Cardiac septum (tissue), 1 donor: ENCODE results near the gene TUB. TPM values are rescaled to one million over a fixed set of nuclear protein-coding genes. Genes with fewer than 3 reads are reported as not detected.

ENCODE experiments used
- DNase-seq: peaks from one replicate; pipeline ENCODE4 v3.0.0-alpha.2; 2020; ENCODE audit warnings: low spot score
- intact Hi-C: fragments of 100-400 bp; cut with DNase I; formaldehyde crosslinking; loops from one replicate; pipeline ENCODE4 v1.14.0; 2022
- long read RNA-seq: library from polyadenylated mRNA; unstranded; transcript quantifications from one replicate; pipeline ENCODE4 v2.0.0, GENCODE V29; 2021
- total RNA-seq: library from RNA; stranded (reverse); fragmentation: NEBNext Ultra II Directional; extraction: Animal tissue kit (Norgen Biotek cat#: 25700); gene quantifications from one replicate; pipeline ENCODE4 v1.2.1, GENCODE V29; 2021
- donor health status: DM: no; HTN: no; CAD: no.

TUB gene
- total RNA-seq = 12.2 TPM
- long read RNA-seq, partial matches to known transcripts = 1 of 6 reads
- long read RNA-seq, other reads (novel, unspliced or antisense) = 5 of 6 reads

DNA sequence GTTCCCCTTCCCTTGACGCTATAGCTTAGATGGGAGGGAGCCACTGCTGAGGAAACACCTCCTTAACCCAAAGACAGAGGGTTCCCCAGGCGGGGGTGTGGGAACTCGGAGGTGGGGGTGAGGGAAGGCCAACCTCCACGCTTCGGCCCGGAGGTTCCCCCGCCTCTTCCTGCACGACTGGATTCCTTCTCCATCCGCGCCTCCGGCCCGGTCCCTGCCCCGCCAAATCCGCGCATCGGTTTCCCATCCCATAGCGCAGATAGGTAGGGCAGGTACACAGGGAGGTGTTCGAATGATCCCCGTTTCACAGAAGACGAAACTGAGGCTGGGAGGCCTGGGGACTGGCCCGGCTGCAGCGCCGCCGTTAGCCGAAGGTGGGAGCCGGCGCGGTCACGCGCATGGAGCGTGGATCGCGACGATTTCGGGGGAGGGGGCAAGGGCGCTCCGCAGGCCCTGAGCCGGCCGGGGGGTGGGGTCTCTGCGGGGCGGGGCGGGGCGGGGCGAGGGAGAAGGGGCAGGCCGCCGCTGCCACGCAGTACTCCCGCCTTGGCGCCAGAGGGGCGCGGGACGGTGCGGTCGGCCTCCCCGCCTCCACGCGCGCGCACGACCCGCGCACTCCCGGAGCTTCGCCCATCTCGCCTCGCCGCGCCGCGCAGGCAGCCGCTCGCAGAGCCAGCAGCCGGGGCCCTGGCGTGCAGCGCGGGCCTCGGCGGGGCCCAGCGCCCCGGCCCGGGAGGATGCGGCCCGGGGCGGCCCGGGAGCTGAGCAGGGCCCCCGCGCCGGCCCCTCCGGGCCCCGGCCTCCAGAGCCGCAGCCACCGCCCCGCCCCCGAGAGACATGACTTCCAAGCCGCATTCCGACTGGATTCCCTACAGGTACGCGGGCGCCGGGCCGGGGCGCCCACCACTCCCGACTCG, at the start of gene TUB:
Gene TUB (plus strand): TSS at position 538 of the 917 bp plus-strand sequence. CDS start 300 bp downstream, at position 838.
- intact Hi-C loops = no loop called here
- no peak for DNase-seq

DNA sequence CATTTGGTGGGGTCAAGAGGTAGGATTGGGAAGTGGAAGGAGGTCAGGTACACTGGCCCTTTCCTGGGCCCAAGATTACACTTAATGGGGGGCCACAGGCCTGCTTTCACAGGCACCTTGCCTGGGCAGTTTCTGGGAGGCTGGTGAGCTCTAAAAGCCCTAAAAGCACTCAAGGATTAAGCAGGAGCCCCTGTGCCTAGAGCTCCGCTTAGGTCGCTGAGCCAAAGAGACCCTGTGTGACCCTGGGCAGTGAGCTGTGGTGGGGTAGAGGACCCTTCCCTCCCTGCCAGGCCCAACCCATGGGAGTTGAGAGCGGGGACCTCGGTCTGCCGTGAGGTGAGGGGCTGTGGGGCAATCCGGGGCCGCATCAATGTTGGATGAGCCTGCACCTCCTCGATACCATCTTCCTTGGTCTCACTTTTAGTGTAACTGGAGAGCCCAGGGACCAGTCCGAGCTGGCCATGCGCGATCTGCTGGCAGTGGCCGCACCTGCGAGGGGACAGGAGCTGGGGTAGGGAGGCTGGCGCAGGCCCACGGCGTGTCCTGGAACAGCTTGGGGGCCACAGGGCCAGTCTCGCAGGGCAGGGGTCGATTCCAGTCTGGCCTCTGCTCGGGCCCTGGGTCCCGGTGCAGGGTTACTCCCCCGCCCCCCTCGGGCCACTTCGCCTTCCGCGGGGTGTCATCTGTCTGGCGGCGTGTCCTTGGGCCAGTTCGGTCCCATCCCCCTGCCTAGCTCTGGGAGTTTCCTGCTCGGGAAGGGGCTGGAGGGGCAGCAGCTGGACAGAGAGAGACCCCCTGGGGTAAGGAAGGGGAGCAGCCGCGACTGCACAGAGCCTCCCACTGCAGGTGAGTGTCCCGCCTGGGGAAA, 49.5 kb upstream of the TUB start:
- DNase-seq = peak; percentile 61
- intact Hi-C loops = loop anchor here (2.0 kb wide), 1 partner anchor 67 kb away; no protein-coding TSS in a partner anchor

DNA sequence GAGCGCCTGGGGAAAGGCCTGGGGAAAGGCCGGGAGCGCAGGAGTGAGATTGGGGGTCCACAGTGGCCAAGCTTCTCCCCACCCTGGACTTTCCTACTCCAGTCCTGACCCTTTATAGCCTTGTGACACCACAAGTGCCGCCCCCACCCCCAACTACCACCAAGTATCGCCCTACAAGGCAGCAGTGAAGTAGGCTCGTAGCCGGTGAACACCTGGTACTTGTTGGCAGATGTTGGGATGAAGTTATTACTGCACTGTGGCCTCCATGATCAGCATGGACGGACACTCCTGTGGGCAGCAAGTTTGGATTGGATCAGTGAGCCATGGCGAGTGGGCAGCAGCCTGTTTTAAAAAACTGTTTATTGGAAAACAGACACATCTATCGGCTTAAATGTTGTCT, 48.9 kb upstream of the TUB start:
- intact Hi-C loops = loop anchor here (2.0 kb wide), 1 partner anchor 67 kb away; no protein-coding TSS in a partner anchor
- DNase-seq = peak; percentile 31

DNA sequence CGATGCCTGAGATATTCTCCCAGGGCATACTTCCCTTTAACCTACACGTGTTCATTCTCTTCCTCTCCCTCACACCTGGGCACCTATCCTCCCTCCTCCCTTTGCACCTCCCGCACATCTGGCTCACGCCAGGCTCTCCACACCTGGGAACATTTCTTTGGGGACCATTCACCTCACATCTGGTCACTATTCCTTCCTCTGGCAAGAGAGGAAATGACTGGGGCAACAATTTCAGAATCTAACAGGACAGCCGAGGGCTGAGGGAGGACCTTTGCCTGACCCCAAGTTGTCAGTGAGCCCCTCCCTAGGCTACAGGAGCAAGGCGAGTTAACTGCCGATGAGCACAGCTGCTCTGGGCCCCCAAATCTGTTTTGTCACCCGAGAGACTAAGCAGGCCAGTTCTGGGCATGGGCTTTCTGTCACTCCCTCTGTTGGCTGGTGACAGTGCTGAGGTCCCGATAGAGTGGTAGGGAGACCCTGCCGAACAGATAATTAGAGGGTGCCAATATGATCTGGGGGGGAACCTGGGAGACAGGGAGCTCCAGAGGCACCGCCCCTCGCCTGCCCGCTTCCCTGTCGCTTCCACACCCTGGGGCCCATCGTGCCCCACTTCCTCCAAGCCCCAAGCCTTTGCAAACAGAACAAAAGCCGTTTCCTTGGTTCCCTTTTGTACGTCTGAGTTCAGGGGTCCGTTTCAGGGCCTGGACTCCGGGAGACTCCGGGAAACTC, 48.3 kb upstream of the TUB start:
- peak; percentile 19 for DNase-seq
- intact Hi-C loops = loop anchor here (1.0 to 2.0 kb wide), 2 partner anchors 38 to 66 kb away; no protein-coding TSS in a partner anchor

DNA sequence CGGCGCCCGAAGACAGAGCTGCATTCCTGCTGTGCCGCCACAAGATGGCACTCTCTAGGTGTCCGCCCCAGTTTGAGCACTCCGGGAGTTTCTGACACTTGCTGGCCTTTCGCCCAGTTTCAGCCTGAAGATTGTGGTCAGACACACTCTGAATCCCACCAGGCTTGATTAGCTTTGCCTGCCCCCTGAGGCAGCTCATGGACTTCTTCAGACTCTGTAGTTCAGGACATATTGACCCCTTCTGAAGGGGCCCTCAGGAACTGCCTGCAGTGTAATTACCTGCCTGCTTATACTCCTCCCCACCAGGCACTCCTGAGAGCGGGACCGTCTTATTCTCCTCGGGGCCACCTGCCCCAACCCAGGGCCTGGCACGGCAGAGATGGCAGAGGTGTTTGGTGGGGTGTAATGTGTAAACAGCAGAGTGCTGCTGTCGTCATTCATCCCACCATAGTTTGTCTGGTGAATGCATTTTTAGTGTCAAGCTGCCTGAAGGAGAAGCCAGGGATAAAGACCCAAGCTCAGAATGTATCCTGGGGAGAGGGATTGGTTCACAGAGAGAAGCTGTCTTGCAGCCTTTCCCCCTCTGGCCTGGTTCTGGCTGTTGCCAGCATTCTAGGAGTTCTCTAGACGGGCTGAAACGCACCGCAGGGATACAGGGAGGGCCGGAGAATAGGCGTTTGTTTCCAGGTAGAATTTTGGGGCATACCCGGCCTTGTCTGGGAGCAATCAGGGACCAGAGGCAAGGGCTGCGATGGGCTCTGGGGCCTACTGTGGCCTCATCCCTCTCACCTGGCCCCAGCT, 47.5 kb upstream of the TUB start:
- intact Hi-C loops = loop anchor here (1.0 to 2.0 kb wide), 2 partner anchors 37 to 65 kb away; no protein-coding TSS in a partner anchor
- peak; percentile 84 for DNase-seq

DNA sequence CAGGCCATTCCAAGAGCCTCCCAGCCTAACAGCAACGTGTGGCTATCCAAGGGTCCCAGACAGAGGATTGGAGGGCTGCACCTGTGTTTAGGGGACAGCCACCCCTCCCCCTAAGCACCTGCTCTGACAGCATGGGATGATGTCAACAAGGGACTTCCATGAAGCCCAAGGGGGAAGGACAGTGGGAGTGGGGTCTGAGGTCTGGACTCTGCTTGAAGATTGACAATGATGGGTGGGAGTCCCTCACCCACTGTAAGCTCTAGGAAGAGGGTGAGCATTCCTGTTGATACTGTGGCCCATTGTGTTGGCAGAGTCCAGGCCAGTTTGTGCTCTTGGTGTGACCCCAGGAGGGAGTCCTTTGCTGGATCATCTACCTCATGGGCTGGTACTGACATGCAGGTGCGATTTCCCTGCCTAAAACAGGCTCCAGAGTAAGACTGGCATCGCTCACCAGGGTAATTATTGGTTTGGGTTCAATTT, 46.9 kb upstream of the TUB start:
- DNase-seq = peak; percentile 29

GRCh38 chr11:8034604-8035190, 46.3 kb upstream of the TUB start:
- peak; percentile 59 for DNase-seq
- intact Hi-C loops = no loop called here

More for the DNA sequence above, 46.9 kb upstream of the TUB start:
- intact Hi-C loops = no loop called here

- intact Hi-C loops = no loop called here
- DNase-seq = peak; percentile 75
Measured at GRCh38 chr11:8035200-8035855, 45.7 kb upstream of the TUB start.

- intact Hi-C loops = no loop called here
- DNase-seq = peak; percentile 50
Measured at GRCh38 chr11:8036002-8036802, 44.8 kb upstream of the TUB start.

DNA sequence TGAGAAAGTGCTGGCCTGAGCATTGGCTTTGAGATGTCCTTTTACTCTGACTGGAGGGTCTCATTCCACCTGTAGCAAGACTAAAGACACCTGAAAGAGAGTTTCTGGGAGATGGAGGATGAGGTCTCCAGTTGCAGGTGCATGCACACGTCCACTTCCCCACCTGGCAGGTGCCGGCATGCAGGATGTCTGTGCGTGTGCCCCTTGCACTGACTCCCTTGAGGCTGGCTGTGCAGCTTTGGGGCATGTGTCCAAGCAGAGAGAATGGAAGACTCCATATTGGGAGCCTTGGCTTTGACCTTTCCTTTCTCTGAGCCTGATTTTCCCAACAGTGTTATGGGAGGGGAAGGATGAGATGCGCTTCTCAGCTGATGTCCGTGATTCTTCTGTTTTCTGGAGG, 44.0 kb upstream of the TUB start:
- DNase-seq = peak; percentile 72
- intact Hi-C loops = no loop called here

GRCh38 chr11:8038393-8038792, 42.6 kb upstream of the TUB start:
- intact Hi-C loops = no loop called here

DNA sequence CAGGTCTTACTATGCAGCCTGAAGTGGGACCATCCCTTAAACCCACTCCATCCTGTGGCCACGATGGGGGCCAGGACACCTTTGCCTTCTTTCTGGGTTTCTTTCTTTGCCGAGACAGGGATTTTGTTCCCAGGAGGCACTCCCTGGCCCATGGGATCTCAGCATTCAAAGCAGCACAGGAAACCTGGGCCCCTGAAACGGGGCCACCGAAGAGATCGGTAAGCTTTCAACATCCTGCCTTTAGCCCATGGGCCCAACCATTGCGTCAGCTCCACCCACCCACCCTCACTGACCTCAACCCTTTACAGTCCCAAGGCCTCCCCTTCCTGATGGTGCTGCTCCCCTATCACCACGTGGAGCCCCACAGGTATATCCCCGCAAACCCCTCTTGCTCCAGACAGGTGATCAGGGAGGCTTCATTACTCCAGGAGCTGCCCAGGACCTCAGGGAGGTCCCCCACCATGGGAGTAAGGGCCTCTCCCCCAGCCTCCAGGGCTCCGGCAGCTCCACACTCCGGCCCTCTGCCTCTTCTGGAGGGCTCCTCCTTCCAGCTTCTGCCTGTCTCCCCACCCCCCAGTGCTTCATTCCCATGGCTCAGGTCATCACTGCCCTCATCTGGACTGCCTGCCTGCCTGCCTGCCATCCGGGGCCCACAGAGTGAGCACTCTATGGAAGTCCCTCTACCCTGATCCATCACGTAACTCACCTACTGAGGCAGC, 42.0 kb upstream of the TUB start:
- intact Hi-C loops = no loop called here
- DNase-seq = no peak

More at GRCh38 chr11:8038393-8038792, 42.6 kb upstream of the TUB start:
- DNase-seq = no peak

- intact Hi-C loops = no loop called here
- DNase-seq = no peak
Measured at GRCh38 chr11:8039530-8040260, 41.3 kb upstream of the TUB start.

- intact Hi-C loops = no loop called here
- no peak for DNase-seq
Measured at GRCh38 chr11:8040261-8040920, 40.6 kb upstream of the TUB start.

- peak; percentile 3 for DNase-seq
- intact Hi-C loops = no loop called here
Measured at GRCh38 chr11:8040921-8041285, 40.1 kb upstream of the TUB start.
